Measurements from ENCODE around the gene TMED8. TPM values are rescaled to one million over a fixed set of nuclear protein-coding genes. Genes with fewer than 3 reads are reported as not detected.

TMED8 gene
- total RNA-seq, 1 donor from 2014 or later, result 23.5 TPM

- Mint-ChIP-seq H3K4me3 (peak overlapping the region; percentile 93), H3K27ac (peak overlapping the region; percentile 93), H3K4me1 (peaks cover 27% of the 10 kb centered on the region), H3K27me3 (ENCODE audit: insufficient read depth, low read depth) (no peaks in the 10 kb centered on the region), H3K36me3 (peaks cover 16% of the 10 kb centered on the region), H3K9me3 (no peaks in the 10 kb centered on the region)
- H3K4me3 ChIP-seq, result peak overlapping the region; percentile 80
- H4K20me1 ChIP-seq (ENCODE audit: low read depth), result no peaks in the 10 kb centered on the region
- H3K9ac ChIP-seq, result peak overlapping the region; percentile 84
- no peaks in the 10 kb centered on the region for H3K9me3 ChIP-seq (ENCODE audit: low read depth)
- no peak overlapping the region for H3K27ac ChIP-seq
- H3K4me1 ChIP-seq, result peaks cover 32% of the 10 kb centered on the region
- H3K79me2 ChIP-seq (ENCODE audit: low read depth), result peaks cover 31% of the 10 kb centered on the region
- peak overlapping the region; percentile 85 for H3K4me2 ChIP-seq
- no peaks in the 10 kb centered on the region for H3K27me3 ChIP-seq
- TF ChIP-seq EZH2phosphoT487 (IDR thresholded peaks at IDR 0.05) (no peak), EZH2 (IDR thresholded peaks at IDR 0.05) (no peak), CTCF (IDR thresholded peaks at IDR 0.05) (no peak)
- H3F3A ChIP-seq (ENCODE audit: low read depth), result peaks cover 17% of the 10 kb centered on the region
- H2AFZ ChIP-seq (replicated peaks), result peak overlapping the region; percentile 93
- DNase-seq (ENCODE audit: low spot score), result peak; percentile 43
- H3K36me3 ChIP-seq, result no peaks in the 10 kb centered on the region
Observed at GRCh38 chr14:77375973-77376770, 722 bp downstream of the TMED8 start.

GRCh38 chr14:77375164-77375950 is 1.5 kb downstream of the TMED8 start:
- Histone ChIP-seq H3K27ac (no peak overlapping the region), H3K4me2 (peak overlapping the region; percentile 85), H4K20me1 (ENCODE audit: low read depth) (no peaks in the 10 kb centered on the region), H3K36me3 (no peaks in the 10 kb centered on the region), H3F3A (ENCODE audit: low read depth) (peaks cover 17% of the 10 kb centered on the region), H3K9me3 (ENCODE audit: low read depth) (no peaks in the 10 kb centered on the region), H3K27me3 (no peaks in the 10 kb centered on the region), H2AFZ (replicated peaks) (no peak overlapping the region), H3K4me1 (peaks cover 32% of the 10 kb centered on the region), H3K9ac (no peak overlapping the region), H3K79me2 (ENCODE audit: low read depth) (peaks cover 34% of the 10 kb centered on the region), H3K4me3 (peak overlapping the region; percentile 80)
- Mint-ChIP-seq H3K27me3 (ENCODE audit: insufficient read depth, low read depth) (no peaks in the 10 kb centered on the region), H3K9me3 (no peaks in the 10 kb centered on the region), H3K27ac (no peak overlapping the region), H3K4me3 (peak overlapping the region; percentile 93), H3K4me1 (peaks cover 27% of the 10 kb centered on the region), H3K36me3 (peaks cover 9% of the 10 kb centered on the region)
- no peak for DNase-seq (ENCODE audit: low spot score)
- TF ChIP-seq EZH2phosphoT487 (IDR thresholded peaks at IDR 0.05), result no peak

- TF ChIP-seq EZH2phosphoT487 (IDR thresholded peaks at IDR 0.05), result no peak
- no peak for TF ChIP-seq CTCF (IDR thresholded peaks at IDR 0.05)
- TF ChIP-seq EZH2 (IDR thresholded peaks at IDR 0.05), result no peak
- H3K4me1 ChIP-seq, result peaks cover 29% of the 10 kb centered on the region
- peaks cover 34% of the 10 kb centered on the region for H3K79me2 ChIP-seq (ENCODE audit: low read depth)
- DNase-seq (ENCODE audit: low spot score), result peak; percentile 69
- Mint-ChIP-seq H3K27ac (no peak overlapping the region), H3K9me3 (no peaks in the 10 kb centered on the region), H3K27me3 (ENCODE audit: insufficient read depth, low read depth) (no peaks in the 10 kb centered on the region), H3K36me3 (peaks cover 7% of the 10 kb centered on the region), H3K4me1 (peaks cover 32% of the 10 kb centered on the region), H3K4me3 (no peak overlapping the region)
- peak overlapping the region; percentile 12 for H3K4me3 ChIP-seq
- no peaks in the 10 kb centered on the region for H4K20me1 ChIP-seq (ENCODE audit: low read depth)
- no peaks in the 10 kb centered on the region for H3K27me3 ChIP-seq
- H3K9ac ChIP-seq, result no peak overlapping the region
- H3K27ac ChIP-seq, result peak overlapping the region; percentile 42
- H3K4me2 ChIP-seq, result peak overlapping the region; percentile 68
- H3K36me3 ChIP-seq, result no peaks in the 10 kb centered on the region
- H3K9me3 ChIP-seq (ENCODE audit: low read depth), result no peaks in the 10 kb centered on the region
- no peak overlapping the region for H2AFZ ChIP-seq (replicated peaks)
- H3F3A ChIP-seq (ENCODE audit: low read depth), result peaks cover 17% of the 10 kb centered on the region
Observed at GRCh38 chr14:77372304-77372841, 4.5 kb downstream of the TMED8 start.
